NCI-H187 treated with DMSO at 0.1 percent for 48 hours (cell line): Measurements from ENCODE around the gene GARIN1A.

ENCODE experiments used
- DNase-seq: peaks from one replicate; lab custom pipeline; 2025; lab: John Stamatoyannopoulos, UW

The GARIN1A gene

GRCh38 chr7:128718967-128719642 lies 47.0 kb downstream of the GARIN1A start:
- no peak for DNase-seq

- DNase-seq = no peak
Measured at GRCh38 chr7:128721376-128721775, 49.3 kb downstream of the GARIN1A start.
